ENCODE measurements around the gene POLG. TPM values are rescaled to one million over a fixed set of nuclear protein-coding genes. Genes with fewer than 3 reads are reported as not detected.

Gene POLG
- total and polyA plus RNA-seq, 2 of the 4 experiments (the other 2 are of a cell fraction): 19.9 to 30.6 TPM

DNA sequence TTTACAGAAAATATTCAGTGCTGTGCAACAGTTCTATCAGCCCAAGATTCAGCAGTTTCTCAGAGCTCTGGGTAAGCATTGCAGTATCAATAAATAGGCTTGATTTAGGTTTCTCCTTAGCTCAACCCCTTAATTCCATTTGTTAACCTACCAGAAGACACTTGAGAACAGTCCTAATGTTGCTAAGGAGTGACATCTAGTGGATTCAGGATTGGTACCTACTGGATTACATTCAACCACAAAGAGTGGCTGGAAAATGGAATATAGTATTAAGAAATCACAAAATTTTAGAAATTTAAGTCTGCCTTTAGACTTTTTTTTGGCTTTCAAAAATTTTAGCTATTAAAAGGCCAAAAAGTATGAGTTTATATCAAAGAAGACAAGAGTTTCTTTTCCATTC, 34.7 kb downstream of the POLG start:
- Histone ChIP-seq H3K9ac (ENCODE audit: low read depth, low read length) (no peak overlapping the region), H2BK5ac (ENCODE audit: low read depth, low read length, poor library complexity, severe bottlenecking) (no peak overlapping the region), H4K20me1 (ENCODE audit: insufficient read depth, low read length) (no peaks in the 10 kb centered on the region), H3K56ac (ENCODE audit: extremely low read depth, insufficient read depth, low read length) (no peak overlapping the region), H3K79me1 (ENCODE audit: low read depth in 1 of 2, low read length in 2 of 2) (no peaks in the 10 kb centered on the region; a peak in 1 of 4 replicates), H2AK9ac (replicated peaks; ENCODE audit: low read depth, low read length, poor library complexity) (no peak overlapping the region), H3K14ac (replicated peaks; ENCODE audit: low read depth, low read length) (no peak overlapping the region), H3K36me3 (ENCODE audit: control insufficient read depth, insufficient read depth, low read length) (peaks cover 5% of the 10 kb centered on the region), H3K23ac (ENCODE audit: low read depth, low read length) (no peak overlapping the region), H3K4ac (ENCODE audit: low read depth, low read length) (no peak overlapping the region), H3K9me1 (ENCODE audit: insufficient read depth, low read length) (no peaks in the 10 kb centered on the region; the same call in 1 of the 2 replicates), H3K18ac (ENCODE audit: low read depth, low read length) (no peak overlapping the region), H3K27ac (ENCODE audit: insufficient read depth, low read length) (no peak overlapping the region), H2AK5ac (ENCODE audit: low read depth, low read length) (no peak overlapping the region), H3K4me2 (ENCODE audit: low read depth, low read length) (no peak overlapping the region), H2AFZ (replicated peaks; ENCODE audit: low read length, poor library complexity) (no peak overlapping the region), H4K91ac (ENCODE audit: insufficient read depth, low read depth, low read length) (no peak overlapping the region), H2BK15ac (ENCODE audit: low read depth, low read length) (no peak overlapping the region), H2BK20ac (ENCODE audit: low read depth, low read length) (no peak overlapping the region), H3K4me3 (ENCODE audit: insufficient read depth, low read depth, low read length) (no peak overlapping the region), H3K4me1 (ENCODE audit: control insufficient read depth, insufficient read depth, low read length) (no peaks in the 10 kb centered on the region), H3K9me3 (ENCODE audit: control insufficient read depth, insufficient read depth, low read length) (peaks cover 2% of the 10 kb centered on the region; the same call in 1 of the 2 replicates), H2BK120ac (ENCODE audit: low read depth, low read length) (no peak overlapping the region), H4K8ac (ENCODE audit: low read depth in 2 of 2, low read length in 2 of 2) (no peak overlapping the region), H4K5ac (ENCODE audit: low read depth, low read length) (no peak overlapping the region), H3K27me3 (ENCODE audit: control insufficient read depth, insufficient read depth, low read length) (no peaks in the 10 kb centered on the region)
- dilution Hi-C loops (cut with HindIII; ENCODE audit: low sequenced_read_pairs, unreplicated experiment) (no loop called here), intact Hi-C loops (cut with micrococcal nuclease) (loop anchor here (1.0 to 10.0 kb wide), 3 partner anchors 93 to 395 kb away; no protein-coding TSS in a partner anchor), in situ Hi-C loops (cut with MboI; ENCODE audit: low sequenced_read_pairs) (no loop called here)
- CTCF ChIA-PET: interaction anchor here (0.6 to 2.1 kb wide), 8 partner anchors 8 to 170 kb away, joined by 3 to 27 read pairs (median 4); no protein-coding TSS in a partner anchor
- peak; percentile 64 for DNase-seq
- TF ChIP-seq CEBPB (IDR thresholded peaks at IDR 0.05; ENCODE audit: low read depth, low read length) (no peak), BHLHE40 (IDR thresholded peaks at IDR 0.05; ENCODE audit: low read depth, low read length) (no peak), MAZ (IDR thresholded peaks at IDR 0.05; ENCODE audit: borderline replicate concordance, low read depth, low read length) (no peak), CHD1 (IDR thresholded peaks at IDR 0.05; ENCODE audit: low read depth, low read length) (no peak), MXI1 (IDR thresholded peaks at IDR 0.05; ENCODE audit: borderline replicate concordance, low read depth, low read length) (no peak), RAD21 (IDR thresholded peaks at IDR 0.05; ENCODE audit: low read length) (peak; percentile 67), SMC3 (IDR thresholded peaks at IDR 0.05; ENCODE audit: low read depth, low read length) (peak; percentile 45), RFX5 (IDR thresholded peaks at IDR 0.05; ENCODE audit: low read depth, low read length) (no peak), NFE2L2 (IDR thresholded peaks at IDR 0.05; ENCODE audit: low read depth, low read length) (no peak), MAFK (IDR thresholded peaks at IDR 0.05; ENCODE audit: low read depth, low read length) (no peak), FOS (IDR thresholded peaks at IDR 0.05; ENCODE audit: low read depth, low read length) (no peak)
- TF ChIP-seq, protein P1, sequence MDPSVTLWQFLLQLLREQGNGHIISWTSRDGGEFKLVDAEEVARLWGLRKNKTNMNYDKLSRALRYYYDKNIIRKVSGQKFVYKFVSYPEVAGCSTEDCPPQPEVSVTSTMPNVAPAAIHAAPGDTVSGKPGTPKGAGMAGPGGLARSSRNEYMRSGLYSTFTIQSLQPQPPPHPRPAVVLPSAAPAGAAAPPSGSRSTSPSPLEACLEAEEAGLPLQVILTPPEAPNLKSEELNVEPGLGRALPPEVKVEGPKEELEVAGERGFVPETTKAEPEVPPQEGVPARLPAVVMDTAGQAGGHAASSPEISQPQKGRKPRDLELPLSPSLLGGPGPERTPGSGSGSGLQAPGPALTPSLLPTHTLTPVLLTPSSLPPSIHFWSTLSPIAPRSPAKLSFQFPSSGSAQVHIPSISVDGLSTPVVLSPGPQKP (IDR thresholded peaks at IDR 0.05; ENCODE audit: borderline replicate concordance, low read depth, low read length): no peak
- TF ChIP-seq, protein P2, sequence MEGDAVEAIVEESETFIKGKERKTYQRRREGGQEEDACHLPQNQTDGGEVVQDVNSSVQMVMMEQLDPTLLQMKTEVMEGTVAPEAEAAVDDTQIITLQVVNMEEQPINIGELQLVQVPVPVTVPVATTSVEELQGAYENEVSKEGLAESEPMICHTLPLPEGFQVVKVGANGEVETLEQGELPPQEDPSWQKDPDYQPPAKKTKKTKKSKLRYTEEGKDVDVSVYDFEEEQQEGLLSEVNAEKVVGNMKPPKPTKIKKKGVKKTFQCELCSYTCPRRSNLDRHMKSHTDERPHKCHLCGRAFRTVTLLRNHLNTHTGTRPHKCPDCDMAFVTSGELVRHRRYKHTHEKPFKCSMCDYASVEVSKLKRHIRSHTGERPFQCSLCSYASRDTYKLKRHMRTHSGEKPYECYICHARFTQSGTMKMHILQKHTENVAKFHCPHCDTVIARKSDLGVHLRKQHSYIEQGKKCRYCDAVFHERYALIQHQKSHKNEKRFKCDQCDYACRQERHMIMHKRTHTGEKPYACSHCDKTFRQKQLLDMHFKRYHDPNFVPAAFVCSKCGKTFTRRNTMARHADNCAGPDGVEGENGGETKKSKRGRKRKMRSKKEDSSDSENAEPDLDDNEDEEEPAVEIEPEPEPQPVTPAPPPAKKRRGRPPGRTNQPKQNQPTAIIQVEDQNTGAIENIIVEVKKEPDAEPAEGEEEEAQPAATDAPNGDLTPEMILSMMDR (conservative IDR thresholded peaks at IDR 0.05; ENCODE audit: low read depth, low read length): peak; percentile 54
- peak; percentile 91 for ATAC-seq (ENCODE audit: low read depth)
- POLR2A ChIA-PET (ENCODE audit: unreplicated experiment): no interaction called here
- no TSS peak for BruUV-seq (replicated peaks)

Data from IMR-90 (cell line).